CD4-positive, alpha-beta T cell treated with Interleukin-6 at 100 ng/mL for 8 hours (primary cell): ENCODE results near the gene ZNF619.
A peak's percentile ranks its signal among the peaks of the same experiment; 100 is the strongest.

Source experiments
- DNase-seq: peaks from one replicate; pipeline ENCODE4 v3.0.0-alpha.2; 2020; ENCODE audit warnings: mixed read lengths, low spot score

The ZNF619 gene

DNA sequence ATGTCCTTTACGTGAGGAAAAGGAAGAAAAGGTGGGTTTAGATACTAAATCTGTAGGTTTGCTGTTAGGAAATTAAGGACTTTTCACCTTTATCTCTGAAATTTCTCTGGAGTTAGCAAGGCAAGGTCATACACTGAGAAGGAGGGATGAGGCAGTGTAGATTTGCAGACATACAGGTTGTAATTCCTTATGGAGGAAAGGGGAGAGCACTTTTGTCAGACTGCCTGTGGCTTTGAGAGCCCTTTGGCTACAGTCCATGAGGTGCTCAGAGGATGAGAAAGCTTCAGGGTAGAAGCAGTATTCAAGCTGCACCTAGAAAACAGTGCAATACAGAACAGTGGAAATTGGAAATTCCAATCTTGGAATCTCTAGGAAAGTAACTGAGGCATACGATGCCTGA lies 11.5 kb upstream of the ZNF619 start:
- DNase-seq = no peak

- DNase-seq = no peak
Measured at GRCh38 chr3:40468018-40468417, 8.9 kb upstream of the ZNF619 start.

DNA sequence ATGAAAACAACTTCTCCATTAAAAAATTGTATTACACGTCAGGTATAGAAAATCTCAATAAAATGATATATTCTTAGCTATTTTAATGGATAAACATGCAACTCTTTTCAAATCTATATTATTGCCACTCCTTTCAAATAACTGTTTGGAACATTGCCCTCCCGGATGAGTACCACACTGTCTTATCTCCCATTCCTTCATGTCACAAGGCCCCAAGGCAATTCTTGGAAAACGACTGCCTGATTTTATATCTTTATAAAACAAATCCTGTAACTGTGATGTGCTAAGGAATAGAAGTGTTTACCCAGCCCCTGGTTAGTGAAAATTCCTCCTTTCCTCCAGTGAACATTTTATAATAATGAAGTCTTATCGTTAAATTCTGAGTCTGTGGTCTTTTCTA lies 6.2 kb upstream of the ZNF619 start:
- no peak for DNase-seq

DNA sequence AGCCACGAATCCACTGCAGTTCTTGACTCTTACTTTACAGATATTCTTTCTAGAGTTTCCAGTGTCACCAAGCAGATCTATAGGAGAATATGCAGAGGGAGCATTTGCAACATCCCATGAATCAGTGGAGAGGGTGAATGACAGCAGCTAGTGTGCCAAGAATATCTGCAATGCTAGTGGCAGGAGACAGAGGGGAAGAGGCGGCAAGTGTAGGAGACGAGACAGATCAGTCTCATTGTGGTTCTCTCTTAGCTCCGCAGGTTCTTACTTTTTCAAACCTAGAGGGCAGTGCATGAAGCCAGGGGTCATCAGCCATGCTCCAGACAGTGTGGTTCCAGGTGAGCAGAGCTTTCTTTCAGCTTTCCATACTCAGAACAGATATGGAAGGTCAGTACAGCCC lies 744 bp downstream of the ZNF619 start:
- no peak for DNase-seq

GRCh38 chr3:40487172-40487571 lies 10.2 kb downstream of the ZNF619 start:
- no peak for DNase-seq

DNA sequence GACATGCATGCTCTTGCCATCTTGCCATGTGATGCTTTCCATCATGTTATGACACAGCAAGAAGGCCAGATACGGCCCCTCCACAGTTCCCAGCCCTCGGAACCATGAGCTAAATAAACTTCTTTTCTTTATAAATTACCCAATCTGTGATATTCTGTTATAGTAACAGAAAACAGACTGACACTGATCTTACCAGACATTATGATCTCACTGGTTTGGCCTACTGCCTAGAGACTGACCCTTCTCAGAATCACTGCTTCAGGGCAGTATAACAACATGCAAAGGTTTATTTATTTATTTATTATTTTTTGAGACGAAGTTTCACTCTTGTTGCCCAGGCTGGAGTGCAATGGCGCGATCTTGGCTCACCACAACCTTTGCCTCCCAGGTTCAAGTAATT lies 14.0 kb downstream of the ZNF619 start:
- DNase-seq = no peak

- no peak for DNase-seq
Measured at GRCh38 chr3:40494698-40495097, 17.8 kb downstream of the ZNF619 start.

- no peak for DNase-seq
Measured at GRCh38 chr3:40497288-40497687, 20.4 kb downstream of the ZNF619 start.

DNA sequence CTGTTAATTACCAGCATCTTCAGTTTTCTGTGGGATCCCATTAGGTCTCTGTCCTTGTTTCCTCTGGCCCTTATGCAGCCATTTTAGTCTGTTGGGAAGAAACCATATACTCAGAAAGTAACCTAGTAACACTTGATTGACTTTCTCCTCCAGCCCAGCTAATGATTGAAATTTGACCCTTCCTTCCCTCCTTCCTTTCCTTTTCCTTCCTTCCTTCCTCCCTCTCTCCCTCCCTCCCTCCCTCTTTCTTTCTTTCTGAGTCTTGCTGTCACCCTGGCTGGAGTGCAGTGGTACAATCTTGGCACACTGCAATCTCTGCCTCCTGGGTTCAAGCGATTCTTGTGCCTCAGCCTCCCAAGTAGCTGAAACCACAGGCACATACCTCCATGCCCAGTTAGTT lies 23.0 kb downstream of the ZNF619 start:
- no peak for DNase-seq

- DNase-seq = no peak
Measured at GRCh38 chr3:40502034-40502433, 25.1 kb downstream of the ZNF619 start.

- DNase-seq = no peak
Measured at GRCh38 chr3:40504636-40505430, 27.9 kb downstream of the ZNF619 start.

GRCh38 chr3:40505599-40506462 lies 28.9 kb downstream of the ZNF619 start, which contains the start of gene ZNF620:
Gene ZNF620, plus strand, starts transcription at chr3:40506039. Its CDS starts 314 bp downstream, at chr3:40506353.
- peak; percentile 49 for DNase-seq

GRCh38 chr3:40511031-40511718 lies 34.3 kb downstream of the ZNF619 start:
- DNase-seq = no peak

GRCh38 chr3:40516201-40516600 lies 39.3 kb downstream of the ZNF619 start:
- DNase-seq = no peak

DNA sequence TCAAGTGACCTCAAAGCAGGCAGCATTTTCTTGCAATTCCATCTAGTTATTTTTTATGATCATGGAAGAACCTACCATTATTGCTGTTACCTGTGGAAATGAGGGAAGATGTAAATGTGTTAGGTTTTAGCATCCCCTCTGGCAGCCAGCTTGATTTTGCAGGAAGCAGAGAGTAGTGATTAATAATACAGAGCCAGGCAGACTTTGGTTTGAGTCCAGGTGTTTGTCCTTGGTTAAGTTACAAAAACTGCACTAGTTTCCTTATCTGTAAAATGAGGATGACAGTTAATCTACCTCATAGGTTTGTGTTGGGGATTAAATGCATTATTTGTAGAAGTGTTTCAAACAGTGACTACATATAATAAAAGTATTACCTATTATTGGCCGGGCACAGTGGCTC lies 41.1 kb downstream of the ZNF619 start:
- DNase-seq = no peak

DNA sequence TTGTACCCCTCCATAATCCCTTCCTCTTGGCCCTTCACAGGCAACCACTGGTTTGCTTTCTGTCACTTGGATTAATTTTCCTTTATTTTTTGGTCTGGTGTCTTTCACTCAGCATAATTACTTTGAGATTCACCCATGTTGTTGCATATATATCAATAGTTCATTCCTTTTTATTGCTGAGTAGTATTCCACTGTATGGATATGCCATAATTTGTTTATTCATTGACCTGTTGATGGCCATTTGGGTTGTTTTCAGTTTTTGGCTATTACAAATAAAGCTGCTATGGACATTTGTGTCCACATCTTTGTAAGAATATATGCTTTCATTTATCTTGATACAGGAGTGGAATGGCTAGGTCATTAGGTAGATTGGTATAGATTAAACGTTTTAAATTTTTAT lies 41.9 kb downstream of the ZNF619 start:
- no peak for DNase-seq

GRCh38 chr3:40521254-40521653 lies 44.3 kb downstream of the ZNF619 start:
- no peak for DNase-seq

GRCh38 chr3:40523781-40524180 lies 46.9 kb downstream of the ZNF619 start:
- DNase-seq = no peak

DNA sequence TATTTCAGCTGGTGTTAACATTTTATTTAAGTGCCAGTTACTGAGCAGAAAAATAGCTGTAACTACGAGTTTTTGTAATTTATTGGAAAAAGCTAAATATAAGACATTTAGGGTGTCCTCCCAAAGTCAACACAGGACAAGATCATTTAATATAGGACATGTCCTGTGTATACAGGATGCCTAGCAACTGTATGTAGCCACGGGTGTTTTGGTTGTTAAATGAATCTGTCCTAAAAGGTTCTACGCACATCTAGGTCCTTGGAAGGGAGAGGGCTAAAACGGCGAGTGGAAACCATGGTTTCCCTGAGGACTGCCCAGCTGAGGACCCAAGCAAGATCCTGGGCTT lies 47.3 kb downstream of the ZNF619 start:
- no peak for DNase-seq

GRCh38 chr3:40524568-40525285 lies 47.8 kb downstream of the ZNF619 start, which contains the start of gene ZNF621:
Gene ZNF621, plus strand, starts transcription at chr3:40524960. Its CDS starts 881 bp downstream, at chr3:40525841.
- peak; percentile 80 for DNase-seq

GRCh38 chr3:40528426-40528825 lies 51.5 kb downstream of the ZNF619 start:
- DNase-seq = no peak

DNA sequence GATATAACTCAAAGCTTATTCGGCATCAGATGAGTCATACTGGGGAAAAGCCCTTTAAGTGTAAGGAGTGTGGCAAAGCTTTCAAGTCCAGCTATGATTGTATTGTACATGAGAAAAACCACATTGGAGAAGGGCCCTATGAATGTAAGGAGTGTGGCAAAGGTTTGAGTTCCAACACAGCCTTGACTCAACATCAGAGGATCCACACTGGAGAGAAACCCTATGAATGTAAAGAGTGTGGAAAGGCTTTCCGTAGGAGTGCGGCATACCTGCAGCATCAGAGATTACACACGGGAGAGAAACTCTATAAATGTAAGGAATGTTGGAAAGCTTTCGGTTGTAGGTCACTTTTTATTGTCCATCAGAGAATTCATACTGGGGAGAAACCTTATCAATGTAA lies 55.3 kb downstream of the ZNF619 start:
- DNase-seq = no peak
